ENCODE data around the gene C20orf96. TPM values are rescaled to one million over a fixed set of nuclear protein-coding genes. Genes with fewer than 3 reads are reported as not detected.

C20orf96 gene
- total and polyA plus RNA-seq, 4 donors = 0.70 to 2.6 (median 1.7) TPM

GRCh38 chr20:286508-286907 is 4.0 kb downstream of the C20orf96 start:
- Histone ChIP-seq H3K4me3 (ENCODE audit: low read depth in 1 of 3, low read length in 3 of 3) (no peak overlapping the region), H3K4me1 (ENCODE audit: control insufficient read depth in 4 of 4, insufficient read depth in 4 of 4, low read length in 3 of 4) (peaks cover 0 to 17% (median 11%) of the 10 kb centered on the region in 4 donors), H3K36me3 (ENCODE audit: control insufficient read depth in 4 of 4, insufficient read depth in 3 of 4, low read depth in 1 of 4, low read length in 3 of 4) (peaks cover 0 to 4% (median 0%) of the 10 kb centered on the region in 4 donors), H3K9me3 (ENCODE audit: control insufficient read depth in 4 of 4, low read length in 3 of 4) (no peaks in the 10 kb centered on the region), H3K9ac (ENCODE audit: low read depth in 1 of 2, low read length in 2 of 2) (no peak overlapping the region), H3K27me3 (ENCODE audit: control insufficient read depth in 4 of 4, insufficient read depth in 4 of 4, low read length in 3 of 4) (no peaks in the 10 kb centered on the region), H3K27ac (ENCODE audit: low read depth in 1 of 2, low read length in 2 of 2) (no peak overlapping the region)
- 79% methylated on average over 2 of the region's 2 CpGs for WGBS
- DNase-seq (ENCODE audit: low spot score) = no peak
- TF ChIP-seq, protein P1, sequence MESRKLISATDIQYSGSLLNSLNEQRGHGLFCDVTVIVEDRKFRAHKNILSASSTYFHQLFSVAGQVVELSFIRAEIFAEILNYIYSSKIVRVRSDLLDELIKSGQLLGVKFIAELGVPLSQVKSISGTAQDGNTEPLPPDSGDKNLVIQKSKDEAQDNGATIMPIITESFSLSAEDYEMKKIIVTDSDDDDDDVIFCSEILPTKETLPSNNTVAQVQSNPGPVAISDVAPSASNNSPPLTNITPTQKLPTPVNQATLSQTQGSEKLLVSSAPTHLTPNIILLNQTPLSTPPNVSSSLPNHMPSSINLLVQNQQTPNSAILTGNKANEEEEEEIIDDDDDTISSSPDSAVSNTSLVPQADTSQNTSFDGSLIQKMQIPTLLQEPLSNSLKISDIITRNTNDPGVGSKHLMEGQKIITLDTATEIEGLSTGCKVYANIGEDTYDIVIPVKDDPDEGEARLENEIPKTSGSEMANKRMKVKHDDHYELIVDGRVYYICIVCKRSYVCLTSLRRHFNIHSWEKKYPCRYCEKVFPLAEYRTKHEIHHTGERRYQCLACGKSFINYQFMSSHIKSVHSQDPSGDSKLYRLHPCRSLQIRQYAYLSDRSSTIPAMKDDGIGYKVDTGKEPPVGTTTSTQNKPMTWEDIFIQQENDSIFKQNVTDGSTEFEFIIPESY (IDR thresholded peaks at IDR 0.05) = no peak
- TF ChIP-seq HNF4G (IDR thresholded peaks at IDR 0.05) (no peak), RAD21 (IDR thresholded peaks at IDR 0.05) (no peak), SP1 (IDR thresholded peaks at IDR 0.05) (no peak), JUND (IDR thresholded peaks at IDR 0.05) (no peak), RXRA (IDR thresholded peaks at IDR 0.05) (no peak), YY1 (IDR thresholded peaks at IDR 0.05) (no peak), REST (IDR thresholded peaks at IDR 0.05) (no peak), ATF3 (IDR thresholded peaks at IDR 0.05) (no peak), FOXA2 (IDR thresholded peaks at IDR 0.05) (no peak), HNF4A (conservative IDR thresholded peaks at IDR 0.05) (no peak)
- TF ChIP-seq, protein P2, sequence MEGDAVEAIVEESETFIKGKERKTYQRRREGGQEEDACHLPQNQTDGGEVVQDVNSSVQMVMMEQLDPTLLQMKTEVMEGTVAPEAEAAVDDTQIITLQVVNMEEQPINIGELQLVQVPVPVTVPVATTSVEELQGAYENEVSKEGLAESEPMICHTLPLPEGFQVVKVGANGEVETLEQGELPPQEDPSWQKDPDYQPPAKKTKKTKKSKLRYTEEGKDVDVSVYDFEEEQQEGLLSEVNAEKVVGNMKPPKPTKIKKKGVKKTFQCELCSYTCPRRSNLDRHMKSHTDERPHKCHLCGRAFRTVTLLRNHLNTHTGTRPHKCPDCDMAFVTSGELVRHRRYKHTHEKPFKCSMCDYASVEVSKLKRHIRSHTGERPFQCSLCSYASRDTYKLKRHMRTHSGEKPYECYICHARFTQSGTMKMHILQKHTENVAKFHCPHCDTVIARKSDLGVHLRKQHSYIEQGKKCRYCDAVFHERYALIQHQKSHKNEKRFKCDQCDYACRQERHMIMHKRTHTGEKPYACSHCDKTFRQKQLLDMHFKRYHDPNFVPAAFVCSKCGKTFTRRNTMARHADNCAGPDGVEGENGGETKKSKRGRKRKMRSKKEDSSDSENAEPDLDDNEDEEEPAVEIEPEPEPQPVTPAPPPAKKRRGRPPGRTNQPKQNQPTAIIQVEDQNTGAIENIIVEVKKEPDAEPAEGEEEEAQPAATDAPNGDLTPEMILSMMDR (IDR thresholded peaks at IDR 0.05; ENCODE audit: low read depth, low read length, missing input control) = no peak

- H3K4me3 ChIP-seq (ENCODE audit: low read depth in 1 of 3, low read length in 3 of 3) = no peak overlapping the region
- 61% methylated on average over 3 of the region's 3 CpGs for WGBS
- no peak overlapping the region for H3K27ac ChIP-seq (ENCODE audit: low read depth in 1 of 2, low read length in 2 of 2)
- H3K36me3 ChIP-seq (ENCODE audit: control insufficient read depth in 4 of 4, insufficient read depth in 3 of 4, low read depth in 1 of 4, low read length in 3 of 4) = peaks cover 0 to 4% (median 0%) of the 10 kb centered on the region in 4 donors
- TF ChIP-seq NR2F2 (IDR thresholded peaks at IDR 0.05) (no peak), SP1 (IDR thresholded peaks at IDR 0.05) (no peak), FOXA2 (IDR thresholded peaks at IDR 0.05) (no peak)
- TF ChIP-seq, protein P3, sequence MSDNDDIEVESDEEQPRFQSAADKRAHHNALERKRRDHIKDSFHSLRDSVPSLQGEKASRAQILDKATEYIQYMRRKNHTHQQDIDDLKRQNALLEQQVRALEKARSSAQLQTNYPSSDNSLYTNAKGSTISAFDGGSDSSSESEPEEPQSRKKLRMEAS (IDR thresholded peaks at IDR 0.05) = no peak
- H3K9ac ChIP-seq (ENCODE audit: low read depth in 1 of 2, low read length in 2 of 2) = no peak overlapping the region
- H3K9me3 ChIP-seq (ENCODE audit: control insufficient read depth in 4 of 4, low read length in 3 of 4) = no peaks in the 10 kb centered on the region
- H3K4me1 ChIP-seq (ENCODE audit: control insufficient read depth in 4 of 4, insufficient read depth in 4 of 4, low read length in 3 of 4) = no peaks in the 10 kb centered on the region
- H3K27me3 ChIP-seq (ENCODE audit: control insufficient read depth in 4 of 4, insufficient read depth in 4 of 4, low read length in 3 of 4) = no peaks in the 10 kb centered on the region
- DNase-seq (ENCODE audit: low spot score) = no peak
Measured at GRCh38 chr20:284172-284571, 6.4 kb downstream of the C20orf96 start.
